ENCODE results near the gene DEPDC7. TPM values are rescaled to one million over a fixed set of nuclear protein-coding genes. Genes with fewer than 3 reads are reported as not detected.

Gene DEPDC7
- total and polyA plus RNA-seq, 4 donors: 0.31 to 6.4 (median 1.7) TPM

DNA sequence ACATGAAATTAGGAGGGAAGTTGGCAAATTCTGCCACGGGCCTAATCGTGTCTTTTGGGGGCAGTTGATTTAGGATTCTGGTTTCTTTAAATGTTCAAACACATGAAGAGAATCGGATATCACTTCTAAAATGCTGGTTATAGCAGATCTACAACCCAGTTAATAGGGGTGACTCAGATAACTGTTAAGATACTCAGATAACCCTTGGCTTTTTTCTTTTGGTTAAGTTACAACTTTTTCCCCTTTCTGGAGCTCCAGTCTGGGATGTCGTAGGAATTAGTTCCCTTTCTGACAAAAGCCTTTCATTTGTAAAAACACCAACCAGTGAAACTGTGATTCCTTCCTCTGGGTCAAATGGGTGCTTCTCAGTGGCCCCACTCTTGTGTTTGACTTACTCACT is 976 bp downstream of the DEPDC7 start:
- WGBS, 2 donors: 53 to 55% methylated on average over 4 of the region's 4 CpGs
- Histone ChIP-seq H3K36me3 (ENCODE audit: control insufficient read depth in 1 of 2, insufficient read depth in 2 of 2, low read length in 1 of 2) (no peaks in the 10 kb centered on the region), H3K4me1 (ENCODE audit: control insufficient read depth in 1 of 2, insufficient read depth in 2 of 2, low read length in 2 of 2) (no peaks in the 10 kb centered on the region), H3K27me3 (ENCODE audit: control insufficient read depth in 1 of 2, insufficient read depth in 2 of 2, low read length in 1 of 2) (no peaks in the 10 kb centered on the region), H3K27ac (ENCODE audit: low read depth in 1 of 2, low read length in 2 of 2) (no peak overlapping the region), H3K9me3 (ENCODE audit: control insufficient read depth, low read length) (no peaks in the 10 kb centered on the region), H3K4me3 (ENCODE audit: low read length in 2 of 2) (peak overlapping the region; percentile 44 to 67)
- intact Hi-C loops (cut with DNase I): no loop called here
- DNase-seq (no peak), ATAC-seq (ENCODE audit: low FRiP score) (no peak)

GRCh38 chr11:33017478-33017877 is 1.8 kb downstream of the DEPDC7 start:
- H3K4me3 ChIP-seq (ENCODE audit: low read length in 2 of 2): no peak overlapping the region

GRCh38 chr11:33017965-33018364 is 2.3 kb downstream of the DEPDC7 start:
- no peak for ATAC-seq (ENCODE audit: low FRiP score)
- Histone ChIP-seq H3K36me3 (ENCODE audit: control insufficient read depth in 1 of 2, insufficient read depth in 2 of 2, low read length in 1 of 2) (no peaks in the 10 kb centered on the region), H3K4me1 (ENCODE audit: control insufficient read depth in 1 of 2, insufficient read depth in 2 of 2, low read length in 2 of 2) (no peaks in the 10 kb centered on the region), H3K9me3 (ENCODE audit: control insufficient read depth, low read length) (no peaks in the 10 kb centered on the region), H3K27ac (ENCODE audit: low read depth in 1 of 2, low read length in 2 of 2) (no peak overlapping the region), H3K27me3 (ENCODE audit: control insufficient read depth in 1 of 2, insufficient read depth in 2 of 2, low read length in 1 of 2) (no peaks in the 10 kb centered on the region), H3K4me3 (ENCODE audit: low read length in 2 of 2) (no peak overlapping the region)
- 94 to 98% methylated on average over 3 of the region's 3 CpGs for WGBS, 2 donors
- no peak for DNase-seq
- intact Hi-C loops (cut with DNase I): no loop called here

More at GRCh38 chr11:33017478-33017877, 1.8 kb downstream of the DEPDC7 start:
- H3K27ac ChIP-seq (ENCODE audit: low read depth in 1 of 2, low read length in 2 of 2): no peak overlapping the region
- WGBS, 2 donors: 87 to 88% methylated on average over 9 of the region's 9 CpGs
- DNase-seq (no peak), ATAC-seq (ENCODE audit: low FRiP score) (no peak)
- no peaks in the 10 kb centered on the region for H3K9me3 ChIP-seq (ENCODE audit: control insufficient read depth, low read length)
- intact Hi-C loops (cut with DNase I): no loop called here
- no peaks in the 10 kb centered on the region for H3K36me3 ChIP-seq (ENCODE audit: control insufficient read depth in 1 of 2, insufficient read depth in 2 of 2, low read length in 1 of 2)
- H3K27me3 ChIP-seq (ENCODE audit: control insufficient read depth in 1 of 2, insufficient read depth in 2 of 2, low read length in 1 of 2): no peaks in the 10 kb centered on the region
- no peaks in the 10 kb centered on the region for H3K4me1 ChIP-seq (ENCODE audit: control insufficient read depth in 1 of 2, insufficient read depth in 2 of 2, low read length in 2 of 2)

DNA sequence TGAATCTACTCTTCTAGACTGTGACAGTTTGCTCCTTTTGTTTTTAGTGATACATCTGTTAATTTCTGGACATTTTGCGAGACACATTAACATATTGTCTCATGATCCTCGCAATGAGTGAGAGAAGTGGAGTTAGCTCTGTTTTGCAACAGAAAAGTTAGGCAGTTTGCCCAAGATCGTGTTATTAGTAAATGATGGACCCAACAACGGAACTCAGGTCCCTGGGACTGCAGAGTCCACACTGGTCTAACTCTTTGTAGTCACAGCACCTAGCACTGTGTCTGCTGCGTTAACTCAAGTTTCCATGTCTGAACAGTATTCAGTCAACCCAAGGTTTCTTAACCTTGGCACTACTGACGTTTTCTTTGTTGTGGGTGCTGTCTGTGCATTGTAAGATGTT is 3.2 kb downstream of the DEPDC7 start:
- ATAC-seq (ENCODE audit: low FRiP score) (no peak), DNase-seq (no peak)
- WGBS, 2 donors: 92 to 94% methylated on average over 6 of the region's 6 CpGs
- no peaks in the 10 kb centered on the region for H3K27me3 ChIP-seq (ENCODE audit: control insufficient read depth in 1 of 2, insufficient read depth in 2 of 2, low read length in 1 of 2)
- H3K36me3 ChIP-seq (ENCODE audit: control insufficient read depth in 1 of 2, insufficient read depth in 2 of 2, low read length in 1 of 2): no peaks in the 10 kb centered on the region
- intact Hi-C loops (cut with DNase I): no loop called here
- no peaks in the 10 kb centered on the region for H3K9me3 ChIP-seq (ENCODE audit: control insufficient read depth, low read length)
- H3K4me1 ChIP-seq (ENCODE audit: control insufficient read depth in 1 of 2, insufficient read depth in 2 of 2, low read length in 2 of 2): no peaks in the 10 kb centered on the region
- no peak overlapping the region for H3K4me3 ChIP-seq (ENCODE audit: low read length in 2 of 2)
- H3K27ac ChIP-seq (ENCODE audit: low read depth in 1 of 2, low read length in 2 of 2): no peak overlapping the region

GRCh38 chr11:33021501-33021900 is 5.8 kb downstream of the DEPDC7 start:
- ATAC-seq (ENCODE audit: low FRiP score) (no peak), DNase-seq (no peak)
- H3K27ac ChIP-seq (ENCODE audit: low read depth in 1 of 2, low read length in 2 of 2): no peak overlapping the region
- H3K27me3 ChIP-seq (ENCODE audit: control insufficient read depth in 1 of 2, insufficient read depth in 2 of 2, low read length in 1 of 2): no peaks in the 10 kb centered on the region
- no peaks in the 10 kb centered on the region for H3K9me3 ChIP-seq (ENCODE audit: control insufficient read depth, low read length)
- no peaks in the 10 kb centered on the region for H3K36me3 ChIP-seq (ENCODE audit: control insufficient read depth in 1 of 2, insufficient read depth in 2 of 2, low read length in 1 of 2)
- 96 to 97% methylated on average over 1 of the region's 1 CpG for WGBS, 2 donors
- no peak overlapping the region for H3K4me3 ChIP-seq (ENCODE audit: low read length in 2 of 2)
- no peaks in the 10 kb centered on the region for H3K4me1 ChIP-seq (ENCODE audit: control insufficient read depth in 1 of 2, insufficient read depth in 2 of 2, low read length in 2 of 2)
- intact Hi-C loops (cut with DNase I): no loop called here

- Histone ChIP-seq H3K27me3 (ENCODE audit: control insufficient read depth in 1 of 2, insufficient read depth in 2 of 2, low read length in 1 of 2) (no peaks in the 10 kb centered on the region), H3K9me3 (ENCODE audit: control insufficient read depth, low read length) (no peaks in the 10 kb centered on the region), H3K4me3 (ENCODE audit: low read length in 2 of 2) (no peak overlapping the region), H3K27ac (ENCODE audit: low read depth in 1 of 2, low read length in 2 of 2) (no peak overlapping the region), H3K36me3 (ENCODE audit: control insufficient read depth in 1 of 2, insufficient read depth in 2 of 2, low read length in 1 of 2) (no peaks in the 10 kb centered on the region), H3K4me1 (ENCODE audit: control insufficient read depth in 1 of 2, insufficient read depth in 2 of 2, low read length in 2 of 2) (no peaks in the 10 kb centered on the region)
- 94 to 97% methylated on average over 1 of the region's 1 CpG for WGBS, 2 donors
- intact Hi-C loops (cut with DNase I): no loop called here
- DNase-seq (no peak), ATAC-seq (ENCODE audit: low FRiP score) (no peak)
Measured at GRCh38 chr11:33021937-33022336, 6.3 kb downstream of the DEPDC7 start.

- intact Hi-C loops (cut with DNase I): no loop called here
- Histone ChIP-seq H3K27ac (ENCODE audit: low read depth in 1 of 2, low read length in 2 of 2) (no peak overlapping the region), H3K4me1 (ENCODE audit: control insufficient read depth in 1 of 2, insufficient read depth in 2 of 2, low read length in 2 of 2) (no peaks in the 10 kb centered on the region), H3K27me3 (ENCODE audit: control insufficient read depth in 1 of 2, insufficient read depth in 2 of 2, low read length in 1 of 2) (no peaks in the 10 kb centered on the region), H3K9me3 (ENCODE audit: control insufficient read depth, low read length) (no peaks in the 10 kb centered on the region), H3K4me3 (ENCODE audit: low read length in 2 of 2) (no peak overlapping the region), H3K36me3 (ENCODE audit: control insufficient read depth in 1 of 2, insufficient read depth in 2 of 2, low read length in 1 of 2) (no peaks in the 10 kb centered on the region)
- DNase-seq (no peak), ATAC-seq (ENCODE audit: low FRiP score) (no peak)
- WGBS, 2 donors: 89 to 94% methylated on average over 3 of the region's 3 CpGs
Measured at GRCh38 chr11:33025339-33025722, 9.7 kb downstream of the DEPDC7 start.

GRCh38 chr11:33027233-33027632 is 11.6 kb downstream of the DEPDC7 start:
- ATAC-seq (ENCODE audit: low FRiP score) (no peak), DNase-seq (no peak)
- Histone ChIP-seq H3K36me3 (ENCODE audit: control insufficient read depth in 1 of 2, insufficient read depth in 2 of 2, low read length in 1 of 2) (no peaks in the 10 kb centered on the region), H3K27me3 (ENCODE audit: control insufficient read depth in 1 of 2, insufficient read depth in 2 of 2, low read length in 1 of 2) (no peaks in the 10 kb centered on the region), H3K4me3 (ENCODE audit: low read length in 2 of 2) (no peak overlapping the region), H3K4me1 (ENCODE audit: control insufficient read depth in 1 of 2, insufficient read depth in 2 of 2, low read length in 2 of 2) (no peaks in the 10 kb centered on the region), H3K9me3 (ENCODE audit: control insufficient read depth, low read length) (no peaks in the 10 kb centered on the region), H3K27ac (ENCODE audit: low read depth in 1 of 2, low read length in 2 of 2) (no peak overlapping the region)
- intact Hi-C loops (cut with DNase I): no loop called here
- 93 to 95% methylated on average over 2 of the region's 2 CpGs for WGBS, 2 donors

DNA sequence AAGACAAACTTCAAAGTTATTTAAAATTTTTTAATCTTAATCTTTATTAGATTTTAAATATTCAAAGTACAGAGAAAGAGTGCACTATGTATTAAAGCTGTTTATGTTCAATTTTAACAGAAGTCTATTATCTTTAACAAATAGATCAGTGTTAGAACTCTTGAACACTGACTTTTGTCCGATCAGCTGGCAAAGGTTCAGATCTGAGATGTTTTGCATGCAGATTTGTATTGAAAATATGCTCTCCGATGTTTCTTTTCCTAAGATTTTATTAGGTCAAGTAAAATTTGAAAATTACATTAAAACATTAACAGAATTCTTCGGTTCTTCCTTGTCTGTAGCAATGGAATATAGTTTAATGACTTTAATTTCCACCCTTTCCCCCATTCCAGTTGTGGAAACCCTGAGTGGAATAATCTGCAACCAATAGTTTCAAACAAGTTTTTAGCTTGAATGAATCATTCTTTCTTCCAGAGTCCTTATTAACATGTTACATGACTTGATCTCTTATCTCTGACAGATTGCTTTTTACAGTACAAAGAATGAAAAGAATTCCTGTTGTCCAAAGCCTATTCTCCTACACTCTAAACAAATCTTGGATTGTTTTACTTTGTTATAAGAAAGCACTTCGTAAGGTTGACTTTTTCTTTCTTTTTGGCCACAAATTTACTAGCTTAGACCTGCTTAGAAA is 12.3 kb downstream of the DEPDC7 start:
- Histone ChIP-seq H3K4me1 (ENCODE audit: control insufficient read depth in 1 of 2, insufficient read depth in 2 of 2, low read length in 2 of 2) (no peaks in the 10 kb centered on the region), H3K27me3 (ENCODE audit: control insufficient read depth in 1 of 2, insufficient read depth in 2 of 2, low read length in 1 of 2) (no peaks in the 10 kb centered on the region), H3K9me3 (ENCODE audit: control insufficient read depth, low read length) (no peaks in the 10 kb centered on the region), H3K27ac (ENCODE audit: low read depth in 1 of 2, low read length in 2 of 2) (no peak overlapping the region), H3K4me3 (ENCODE audit: low read length in 2 of 2) (no peak overlapping the region), H3K36me3 (ENCODE audit: control insufficient read depth in 1 of 2, insufficient read depth in 2 of 2, low read length in 1 of 2) (no peaks in the 10 kb centered on the region)
- no peak for DNase-seq
- WGBS, 2 donors: 69 to 70% methylated on average over 4 of the region's 4 CpGs
- ATAC-seq (ENCODE audit: low FRiP score): no peak
- intact Hi-C loops (cut with DNase I): no loop called here
